ENCODE results near the gene ARID1A.
"Not testable (repeated sequence)": the region's sequence is repeated elsewhere in the genome, so short reads cannot be mapped to it uniquely, and the experiment has no call there.

The ARID1A gene

GRCh38 chr1:26697978-26698849 lies 2.4 kb downstream of the ARID1A start:
- DNase-seq = peak; percentile 78

- peak; percentile 40 for DNase-seq
These were observed 4.9 kb downstream of the ARID1A start for GRCh38 chr1:26700711-26701110.

GRCh38 chr1:26701266-26701994 lies 5.6 kb downstream of the ARID1A start:
- peak; percentile 47 for DNase-seq

GRCh38 chr1:26701995-26702679 lies 6.3 kb downstream of the ARID1A start:
- DNase-seq = no peak

- DNase-seq = peak; percentile 76
These were observed 6.8 kb downstream of the ARID1A start for GRCh38 chr1:26702680-26703038.

- DNase-seq = no peak
These were observed 7.7 kb downstream of the ARID1A start for GRCh38 chr1:26703478-26703877.

GRCh38 chr1:26704629-26705028 lies 8.8 kb downstream of the ARID1A start:
- no peak for DNase-seq

GRCh38 chr1:26705227-26705626 lies 9.4 kb downstream of the ARID1A start:
- not testable (repeated sequence) for DNase-seq

GRCh38 chr1:26705788-26706311 lies 10.0 kb downstream of the ARID1A start:
- no peak for DNase-seq

- DNase-seq = no peak
These were observed 10.5 kb downstream of the ARID1A start for GRCh38 chr1:26706315-26706714.

GRCh38 chr1:26710811-26711210 lies 15.0 kb downstream of the ARID1A start:
- no peak for DNase-seq

GRCh38 chr1:26711777-26712176 lies 16.0 kb downstream of the ARID1A start:
- no peak for DNase-seq

- no peak for DNase-seq
These were observed 21.2 kb downstream of the ARID1A start for GRCh38 chr1:26717017-26717491.

- no peak for DNase-seq
These were observed 23.4 kb downstream of the ARID1A start for GRCh38 chr1:26719205-26719604.

GRCh38 chr1:26721669-26722355 lies 26.0 kb downstream of the ARID1A start:
- peak; percentile 56 for DNase-seq

- DNase-seq = peak; percentile 55
These were observed 27.5 kb downstream of the ARID1A start for GRCh38 chr1:26723013-26723991.

GRCh38 chr1:26724118-26724517 lies 28.3 kb downstream of the ARID1A start:
- DNase-seq = no peak

GRCh38 chr1:26724926-26725325 lies 29.1 kb downstream of the ARID1A start:
- no peak for DNase-seq

- DNase-seq = not testable (repeated sequence)
These were observed 30.1 kb downstream of the ARID1A start for GRCh38 chr1:26725904-26726303.

GRCh38 chr1:26726784-26727183 lies 31.0 kb downstream of the ARID1A start:
- no peak for DNase-seq

GRCh38 chr1:26727476-26727875 lies 31.7 kb downstream of the ARID1A start:
- DNase-seq = no peak
